SHP77 treated with DMSO at 0.1 percent for 48 hours (cell line): ENCODE data around the gene SMOC2.
"Not testable (repeated sequence)": the region's sequence is repeated elsewhere in the genome, so short reads cannot be mapped to it uniquely, and the experiment has no call there.

Experiments used
- DNase-seq: peaks from one replicate; lab custom pipeline; 2025; lab: John Stamatoyannopoulos, UW

SMOC2 gene

GRCh38 chr6:168538188-168538891, 97.4 kb downstream of the SMOC2 start:
- DNase-seq: not testable (repeated sequence)

GRCh38 chr6:168538892-168539811, 98.2 kb downstream of the SMOC2 start:
- no peak for DNase-seq

GRCh38 chr6:168540713-168541291, 99.8 kb downstream of the SMOC2 start:
- DNase-seq: no peak

GRCh38 chr6:168541307-168541706, 100.3 kb downstream of the SMOC2 start:
- no peak for DNase-seq

- no peak for DNase-seq
These were observed 101.3 kb downstream of the SMOC2 start for GRCh38 chr6:168542301-168542700.

GRCh38 chr6:168545428-168545827, 104.4 kb downstream of the SMOC2 start:
- DNase-seq: no peak

- no peak for DNase-seq
These were observed 105.2 kb downstream of the SMOC2 start for GRCh38 chr6:168546151-168546550.

- no peak for DNase-seq
These were observed 105.7 kb downstream of the SMOC2 start for GRCh38 chr6:168546730-168547129.

GRCh38 chr6:168550326-168550725, 109.3 kb downstream of the SMOC2 start:
- DNase-seq: no peak

- no peak for DNase-seq
These were observed 113.5 kb downstream of the SMOC2 start for GRCh38 chr6:168554472-168554871.

- DNase-seq: no peak
These were observed 114.1 kb downstream of the SMOC2 start for GRCh38 chr6:168554898-168555617.

- no peak for DNase-seq
These were observed 114.8 kb downstream of the SMOC2 start for GRCh38 chr6:168555618-168556273.

- DNase-seq: no peak
These were observed 116.5 kb downstream of the SMOC2 start for GRCh38 chr6:168557512-168557911.

- no peak for DNase-seq
These were observed 117.7 kb downstream of the SMOC2 start for GRCh38 chr6:168558686-168559085.

- no peak for DNase-seq
These were observed 118.7 kb downstream of the SMOC2 start for GRCh38 chr6:168559574-168560098.

GRCh38 chr6:168560126-168560525, 119.1 kb downstream of the SMOC2 start:
- no peak for DNase-seq

GRCh38 chr6:168562576-168563151, 121.7 kb downstream of the SMOC2 start:
- no peak for DNase-seq

- DNase-seq: no peak
These were observed 122.7 kb downstream of the SMOC2 start for GRCh38 chr6:168563656-168564055.

- DNase-seq: no peak
These were observed 124.1 kb downstream of the SMOC2 start for GRCh38 chr6:168565112-168565511.

GRCh38 chr6:168570211-168570610, 129.2 kb downstream of the SMOC2 start:
- DNase-seq: no peak

- no peak for DNase-seq
These were observed 130.3 kb downstream of the SMOC2 start for GRCh38 chr6:168571268-168571667.
